NCI-H187 (cell line): ENCODE measurements around the gene NR3C2.
"Not testable (repeated sequence)": the region's sequence is repeated elsewhere in the genome, so short reads cannot be mapped to it uniquely, and the experiment has no call there.

Experiments
- DNase-seq, 2 experiments: peaks; one replicate each; lab custom pipeline; 2025; lab: John Stamatoyannopoulos, UW

Gene NR3C2

DNA sequence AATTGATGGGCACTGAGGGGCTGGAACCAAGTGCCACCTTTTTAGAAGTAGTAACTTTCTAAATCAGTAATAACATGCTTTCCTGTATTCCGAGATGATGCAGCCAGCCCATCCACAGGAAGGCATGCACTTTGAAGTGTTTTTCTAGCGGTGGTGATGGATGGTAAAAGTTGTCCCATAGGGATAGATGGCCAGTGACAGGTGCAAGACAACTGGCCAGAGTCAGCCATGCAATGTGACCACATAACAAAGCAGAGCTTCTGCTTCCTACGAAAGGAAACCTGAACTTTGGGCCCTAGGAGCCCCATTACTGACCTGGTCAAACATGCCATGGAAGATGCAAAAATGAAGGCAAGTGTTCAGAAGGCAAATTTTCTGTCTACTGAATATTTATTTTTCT, 72.3 kb downstream of the NR3C2 start:
- DNase-seq: no peak

GRCh38 chr4:148367756-148368155, 74.5 kb downstream of the NR3C2 start:
- DNase-seq: no peak

DNA sequence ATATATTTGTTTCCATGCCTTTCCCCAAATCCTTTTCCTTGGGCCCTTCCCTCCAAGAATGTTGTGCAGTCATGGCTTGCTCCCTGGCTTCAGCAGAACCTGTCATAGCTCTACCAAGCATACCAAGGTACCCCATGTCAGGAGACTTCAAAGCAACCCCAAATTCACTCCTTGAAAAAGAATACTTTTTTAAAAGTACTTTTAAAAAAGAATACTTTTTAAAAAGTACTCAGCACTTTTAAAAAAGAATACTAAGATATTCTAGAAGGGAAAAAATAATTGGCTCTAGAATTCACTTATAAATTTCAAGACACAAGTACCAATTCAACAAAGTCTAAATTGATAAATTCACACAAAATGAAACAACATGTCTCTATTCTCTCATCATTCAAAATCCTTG, 76.0 kb downstream of the NR3C2 start:
- DNase-seq: no peak

DNA sequence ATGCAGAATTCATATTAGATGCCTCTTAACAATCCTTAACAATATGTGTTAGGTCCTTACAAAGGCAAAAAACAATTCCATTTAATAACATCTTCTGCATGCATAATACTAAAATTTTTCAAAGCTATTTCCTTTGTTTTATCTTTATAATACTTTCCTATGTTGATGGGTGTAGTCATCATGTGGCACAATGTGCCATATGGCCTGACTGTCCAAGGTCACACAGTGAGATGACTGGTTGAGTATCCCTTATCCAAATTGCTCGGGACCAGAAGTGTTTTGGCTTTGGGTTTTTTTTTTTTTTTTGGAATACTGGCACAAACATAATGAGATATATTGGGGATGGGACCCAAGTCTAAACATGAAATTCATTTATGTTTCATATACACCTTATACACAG, 77.7 kb downstream of the NR3C2 start:
- DNase-seq: no peak

DNA sequence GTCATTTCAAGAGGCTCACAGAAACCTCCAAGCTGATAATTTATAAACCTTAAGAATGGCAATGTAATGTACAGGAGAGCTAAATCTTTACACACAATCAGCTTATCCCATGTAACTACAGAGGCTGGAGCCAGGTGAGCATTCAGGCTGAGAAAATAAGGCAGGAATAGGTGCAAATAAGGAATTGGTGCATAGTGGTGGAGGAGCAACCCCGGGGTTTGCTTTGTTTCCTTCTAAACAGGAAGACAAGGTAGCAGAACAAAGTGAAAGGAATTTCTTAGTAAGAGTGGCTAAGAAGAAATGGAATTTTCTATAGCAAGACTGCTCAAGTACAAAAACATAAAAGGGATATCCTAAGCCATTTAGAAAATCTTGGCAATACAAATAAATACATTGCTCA, 82.4 kb downstream of the NR3C2 start:
- no peak for DNase-seq

- DNase-seq: no peak
Observed at GRCh38 chr4:148355442-148356123, 86.6 kb downstream of the NR3C2 start.

- no peak for DNase-seq
Observed at GRCh38 chr4:148354186-148354585, 88.0 kb downstream of the NR3C2 start.

DNA sequence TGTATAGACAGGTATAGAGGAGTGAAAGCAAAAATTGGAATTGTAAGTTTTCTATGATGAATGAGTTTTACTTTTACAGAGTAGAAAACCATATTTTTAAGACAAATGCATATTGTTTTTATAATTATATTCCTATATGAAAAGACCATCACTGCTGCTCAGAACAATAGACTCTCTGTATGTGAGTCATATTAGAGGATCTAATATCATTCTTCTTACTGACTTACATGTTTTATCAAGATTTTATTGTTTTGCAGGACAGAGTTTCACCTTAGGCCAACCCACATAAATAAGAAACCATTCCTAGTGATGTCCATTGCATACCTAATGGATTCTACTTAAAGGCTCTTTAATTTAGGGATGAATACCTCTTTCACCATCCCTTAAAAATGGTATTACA, 88.6 kb downstream of the NR3C2 start:
- DNase-seq: no peak

DNA sequence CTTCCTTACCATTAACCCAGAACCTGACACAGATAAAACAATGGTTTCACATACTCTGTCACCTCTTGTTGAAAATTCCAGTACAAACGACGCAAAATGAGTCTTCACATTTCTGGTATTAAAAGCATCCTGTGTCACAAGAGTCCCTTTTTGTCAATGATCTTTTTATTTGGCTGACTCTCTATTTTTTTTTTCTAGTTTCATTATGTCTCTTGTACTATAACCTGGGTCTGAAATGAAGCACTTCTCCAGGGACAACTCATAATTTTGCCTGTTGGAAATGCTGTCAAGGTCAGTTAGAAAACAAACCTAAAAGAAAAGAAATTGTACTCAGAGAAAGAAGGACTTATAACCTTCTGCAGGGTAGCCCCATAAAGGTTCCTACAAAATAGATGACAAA, 93.1 kb downstream of the NR3C2 start:
- no peak for DNase-seq

GRCh38 chr4:148346657-148347056, 95.6 kb downstream of the NR3C2 start:
- no peak for DNase-seq

GRCh38 chr4:148345509-148345908, 96.7 kb downstream of the NR3C2 start:
- DNase-seq: no peak

- DNase-seq: no peak
Observed at GRCh38 chr4:148344941-148345340, 97.3 kb downstream of the NR3C2 start.

DNA sequence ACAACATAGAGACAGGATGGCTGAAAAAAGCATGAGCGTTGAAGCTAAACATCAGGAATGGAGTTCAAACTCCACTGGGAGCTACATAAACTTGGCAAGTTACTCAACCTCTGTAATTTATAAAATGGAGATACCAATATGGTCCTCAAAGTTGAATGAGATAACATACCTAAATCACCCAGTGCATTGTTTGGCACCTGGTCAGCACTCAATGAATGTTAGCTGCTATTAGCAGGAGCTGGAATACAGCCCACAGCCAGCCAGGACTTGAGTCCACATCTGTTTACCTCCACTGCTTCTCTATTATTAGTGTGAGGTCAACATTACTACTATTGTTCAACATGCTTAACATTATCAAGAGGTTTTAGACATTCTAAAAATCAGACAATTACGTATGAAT, 97.9 kb downstream of the NR3C2 start:
- no peak for DNase-seq

- no peak for DNase-seq
Observed at GRCh38 chr4:148341980-148342800, 100.0 kb downstream of the NR3C2 start.

DNA sequence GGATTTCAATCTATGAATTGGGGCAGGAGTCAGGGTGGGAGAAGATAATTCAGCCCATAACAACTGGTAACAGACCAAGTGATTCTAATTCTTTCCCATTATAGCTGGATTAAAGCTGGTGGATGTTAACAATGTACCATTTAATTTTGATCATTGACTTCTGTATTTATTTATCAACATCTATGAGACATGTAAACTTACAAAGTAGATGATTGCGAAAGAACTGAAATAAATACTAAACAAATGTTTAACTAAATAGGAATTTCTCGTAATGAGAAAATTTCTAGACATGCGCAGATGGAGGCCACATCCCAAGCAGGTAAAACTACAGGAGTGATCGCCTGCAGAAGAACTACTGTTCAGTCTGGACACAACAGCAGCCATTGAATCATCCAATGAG, 107.1 kb downstream of the NR3C2 start:
- no peak for DNase-seq

- DNase-seq: no peak
Observed at GRCh38 chr4:148333265-148333664, 108.9 kb downstream of the NR3C2 start.

DNA sequence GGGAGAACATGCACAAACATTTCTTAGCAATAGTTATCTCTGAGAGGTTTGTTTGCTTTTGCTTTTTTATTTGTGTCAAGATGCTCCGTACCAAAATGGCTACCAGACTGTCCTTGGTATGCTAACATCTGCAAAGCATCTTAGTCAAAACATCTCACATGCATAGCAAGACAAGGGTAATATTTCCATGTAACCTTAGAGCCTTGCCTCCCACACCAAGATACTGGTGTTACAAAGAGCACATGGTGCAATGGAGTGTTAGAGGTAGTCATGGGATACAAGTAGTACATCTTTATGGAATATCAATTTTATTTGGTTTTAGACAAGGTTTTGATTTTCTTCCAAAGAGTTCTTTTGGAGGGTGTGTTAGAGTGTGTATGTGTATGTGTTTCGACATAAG, 109.7 kb downstream of the NR3C2 start:
- no peak for DNase-seq

- no peak for DNase-seq
Observed at GRCh38 chr4:148330724-148331123, 111.5 kb downstream of the NR3C2 start.

DNA sequence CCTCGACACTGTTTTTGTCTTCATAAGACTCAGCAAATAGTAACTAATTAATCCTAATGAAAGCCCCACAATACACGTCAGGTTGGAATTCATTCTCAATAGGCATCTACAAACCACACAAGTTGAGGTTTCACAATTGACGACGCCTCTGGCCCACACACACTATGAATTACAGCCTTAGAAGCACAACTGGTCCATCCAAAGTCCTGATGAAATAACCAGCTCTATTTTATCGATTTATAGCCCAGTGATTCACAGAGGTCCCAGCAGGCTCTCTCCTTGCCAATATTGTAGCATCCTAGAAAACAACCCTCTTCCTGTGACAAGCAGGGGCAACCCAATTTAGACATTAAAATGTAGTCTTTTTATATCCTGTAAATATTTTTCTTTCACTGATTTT, 112.1 kb downstream of the NR3C2 start:
- DNase-seq: no peak

- no peak for DNase-seq
Observed at GRCh38 chr4:148329751-148330150, 112.5 kb downstream of the NR3C2 start.

GRCh38 chr4:148327683-148328082, 114.5 kb downstream of the NR3C2 start:
- DNase-seq: no peak

GRCh38 chr4:148323316-148323715, 118.9 kb downstream of the NR3C2 start:
- DNase-seq: not testable (repeated sequence)

- DNase-seq: no peak
Observed at GRCh38 chr4:148315049-148315448, 127.2 kb downstream of the NR3C2 start.
